ENCODE data around the gene DHX32.

Gene DHX32

GRCh38 chr10:125811251-125811650 is 69.8 kb downstream of the DHX32 start:
- no peak for DNase-seq (ENCODE audit: low read depth in 3 of 3)

- DNase-seq (ENCODE audit: low read depth in 3 of 3): no peak
Observed at GRCh38 chr10:125808047-125808446, 73.0 kb downstream of the DHX32 start.

DNA sequence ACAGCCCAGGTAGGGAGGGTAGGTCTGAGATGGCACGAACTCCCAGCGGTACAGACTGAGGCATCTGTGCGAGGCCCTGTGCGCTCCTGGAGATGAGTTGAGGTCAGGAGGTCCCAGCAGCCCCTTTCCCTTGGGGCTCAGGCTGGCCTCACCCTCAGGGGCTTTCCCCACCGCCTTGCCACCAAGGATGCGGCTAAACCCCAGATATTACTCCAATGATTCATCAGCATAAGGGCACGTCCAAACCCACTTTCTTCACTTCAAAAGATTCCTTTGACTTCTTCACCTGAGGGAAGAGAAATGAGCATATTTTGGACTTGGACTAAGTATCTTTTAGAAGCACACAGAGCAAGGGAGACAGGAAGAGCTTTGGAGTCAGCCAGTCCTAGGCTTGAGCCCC is 78.4 kb downstream of the DHX32 start:
- DNase-seq (ENCODE audit: low read depth in 3 of 3): no peak

GRCh38 chr10:125802131-125802530 is 79.0 kb downstream of the DHX32 start:
- DNase-seq (ENCODE audit: low read depth in 3 of 3): no peak

DNA sequence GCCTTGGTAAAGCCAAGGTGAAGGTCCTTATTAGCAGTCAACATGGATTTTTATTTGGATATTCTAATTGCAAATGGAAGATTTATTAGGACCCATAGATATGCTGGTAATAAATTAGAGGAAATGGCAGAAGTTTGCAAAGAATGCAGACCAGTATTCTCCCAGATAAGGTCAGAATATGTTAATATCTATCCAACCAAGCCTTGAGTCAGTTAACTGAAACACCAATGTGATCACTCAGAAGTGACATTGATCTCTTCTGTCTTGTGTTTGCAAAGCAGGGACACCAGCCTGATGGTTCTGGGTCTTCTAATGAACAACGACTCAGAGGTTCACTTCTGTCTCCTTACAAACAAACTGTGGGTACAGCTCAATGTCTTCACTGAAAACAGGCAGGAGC is 79.5 kb downstream of the DHX32 start:
- no peak for DNase-seq (ENCODE audit: low read depth in 3 of 3)

GRCh38 chr10:125799451-125800182 is 81.5 kb downstream of the DHX32 start:
- no peak for DNase-seq (ENCODE audit: low read depth in 3 of 3)

DNA sequence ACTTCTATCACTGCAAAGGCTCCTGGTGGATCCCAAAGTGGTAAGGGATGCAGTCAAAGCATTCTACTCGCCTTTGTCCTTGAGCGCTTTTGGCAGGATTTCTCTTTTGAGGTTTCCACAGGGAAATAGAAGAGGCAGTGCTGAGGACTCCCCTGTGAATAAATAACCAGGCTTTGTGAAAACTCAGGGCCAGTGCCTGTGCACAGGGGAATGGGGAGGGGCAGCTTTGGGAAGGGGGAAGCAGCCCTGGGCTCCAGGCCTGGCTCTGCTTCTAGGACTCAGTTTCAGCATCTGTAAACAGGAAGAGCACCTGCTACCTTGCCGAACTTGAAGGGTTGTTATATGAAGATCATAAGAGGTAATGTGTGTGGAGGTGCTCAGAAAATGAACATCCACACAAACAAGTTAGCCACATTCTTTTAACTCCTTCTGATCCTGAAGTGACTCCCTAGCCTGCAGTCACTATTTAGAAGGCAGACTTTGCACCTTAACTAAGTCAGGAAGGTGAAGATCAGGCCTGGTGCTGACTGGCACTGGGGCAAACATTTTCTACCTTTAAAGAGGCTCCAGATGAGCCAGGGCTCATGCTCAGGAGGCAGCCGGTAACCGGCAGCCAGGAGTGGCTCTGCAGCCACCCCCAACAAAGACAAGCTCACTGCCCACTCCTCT is 83.0 kb downstream of the DHX32 start:
- no peak for DNase-seq (ENCODE audit: low read depth in 3 of 3)

DNA sequence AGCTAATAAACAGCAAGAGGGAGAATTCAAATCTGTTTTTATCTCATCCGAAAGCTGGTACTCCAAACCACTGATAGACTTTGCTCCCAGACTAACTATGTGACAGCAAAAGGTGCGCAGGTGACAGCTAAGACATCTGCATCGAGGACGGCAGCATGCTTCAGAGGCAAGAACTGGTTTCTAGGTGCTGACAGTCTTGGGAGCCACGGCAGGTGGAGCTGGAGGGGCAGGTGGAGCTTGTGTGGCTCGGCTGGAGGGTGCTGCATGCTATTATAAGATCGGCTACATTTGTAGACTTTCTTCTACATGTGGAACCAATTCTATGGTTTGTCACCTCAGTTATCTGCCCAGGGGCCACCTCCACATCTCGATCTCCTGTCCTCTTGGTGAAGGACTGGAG is 83.7 kb downstream of the DHX32 start:
- no peak for DNase-seq (ENCODE audit: low read depth in 3 of 3)

DNA sequence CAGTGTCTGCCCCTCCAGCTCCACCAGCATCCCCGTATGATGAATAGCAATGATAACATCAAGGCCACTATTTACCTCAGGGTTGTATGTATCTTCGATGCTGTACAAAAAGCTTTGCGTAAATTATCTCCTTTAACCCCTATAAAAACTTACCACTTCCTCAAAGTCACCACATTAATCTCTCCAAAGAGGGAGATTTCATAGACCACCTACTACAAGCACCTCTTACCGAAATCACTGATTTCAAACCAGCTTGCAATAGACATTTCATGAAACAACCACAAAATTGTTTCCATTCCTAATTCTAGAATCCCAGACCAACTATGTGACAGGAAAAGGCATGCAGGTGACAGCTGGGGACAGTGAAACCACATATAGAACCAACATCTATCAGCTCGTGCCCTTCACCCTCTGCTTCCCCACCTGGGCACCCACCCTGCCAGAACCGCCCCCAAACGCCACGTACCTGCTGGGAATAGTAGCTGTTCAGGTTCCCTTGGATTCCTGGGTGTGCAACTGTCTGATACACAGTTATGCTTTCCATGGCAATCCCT is 85.4 kb downstream of the DHX32 start:
- no peak for DNase-seq (ENCODE audit: low read depth in 3 of 3)

GRCh38 chr10:125795128-125795527 is 86.0 kb downstream of the DHX32 start:
- DNase-seq (ENCODE audit: low read depth in 3 of 3): no peak

GRCh38 chr10:125792342-125793300 is 88.5 kb downstream of the DHX32 start:
- DNase-seq (ENCODE audit: low read depth in 3 of 3): no peak

DNA sequence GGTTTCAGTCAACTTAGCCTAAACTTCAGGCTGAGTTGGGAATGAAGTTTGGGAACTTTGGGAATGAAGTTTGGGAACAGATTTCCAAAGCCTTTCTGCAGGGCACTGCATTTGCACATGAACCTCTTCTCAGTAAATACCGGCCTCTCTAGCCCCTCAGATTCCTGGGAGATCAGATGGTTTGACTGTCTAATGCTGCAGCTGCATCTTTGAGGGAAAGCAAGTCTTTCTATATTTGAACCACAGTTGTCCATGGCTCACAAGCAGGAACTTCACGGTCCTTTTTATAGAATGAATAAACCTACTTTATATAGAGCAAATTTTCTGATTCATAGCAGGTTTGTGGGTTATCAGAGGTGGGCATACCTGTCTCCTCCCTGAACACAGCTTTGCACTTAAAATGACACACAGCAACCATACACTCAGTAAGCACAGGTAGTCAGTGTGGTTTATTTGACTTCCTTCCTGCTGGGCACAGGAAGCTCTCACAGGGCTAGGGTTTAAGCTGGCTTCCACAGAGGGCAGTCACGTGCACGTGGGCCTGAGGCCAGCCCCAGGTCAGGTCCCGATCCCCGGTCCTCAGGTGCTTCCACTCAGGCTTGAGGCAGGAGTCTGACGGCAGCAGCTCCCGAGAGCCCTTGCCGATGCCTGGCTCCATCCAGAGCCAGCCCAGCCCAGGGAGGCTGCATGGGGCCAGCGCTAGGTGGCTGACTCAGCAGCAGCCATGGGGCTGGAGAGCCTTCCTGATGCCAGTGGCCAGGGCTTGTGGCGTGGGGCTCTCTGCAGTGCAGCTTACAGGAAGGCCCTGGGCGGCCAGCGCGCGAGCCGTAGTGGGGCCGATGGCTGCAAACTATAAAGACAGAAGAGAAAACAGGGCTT is 92.7 kb downstream of the DHX32 start:
- DNase-seq (ENCODE audit: low read depth in 3 of 3): no peak

Data from stimulated activated CD4-positive, alpha-beta T cell treated with anti-CD3 and anti-CD28 coated beads, TNF-alpha, amount 100 ng/mL, for 48 hours (primary cell).